K562 (cell line): ENCODE results near the gene SUPT5H. TPM values are rescaled to one million over a fixed set of nuclear protein-coding genes. Genes with fewer than 3 reads are reported as not detected.

Source experiments
- CBX3 ChIP-seq, 2 experiments: IDR thresholded peaks; 1 replicate in 1 of 2; 2 replicates in 1 of 2; pipeline ENCODE4 v1.6.1; 2012; ENCODE audit warnings: inconsistent platforms in 2 of 2, low read length in 2 of 2, borderline replicate concordance in 1 of 2, control low read depth in 1 of 2
- COPS2 ChIP-seq: fragments of 450-650 bp; conservative IDR thresholded peaks from 2 replicates; pipeline ENCODE4 v1.6.1; 2016; ENCODE audit warnings: mild to moderate bottlenecking, moderate library complexity
- CTBP1 ChIP-seq: fragments of 450-650 bp; IDR thresholded peaks from 2 replicates; pipeline ENCODE4 v1.6.1; 2016; ENCODE audit warnings: borderline replicate concordance
- CXXC5 ChIP-seq: fragments of 250-450 bp; sonication (Bioruptor Pico); IDR thresholded peaks from 2 replicates; pipeline ENCODE4 v1.8.0; 2022; ENCODE audit warnings: inconsistent platforms, mild to moderate bottlenecking, moderate library complexity
- ELF4 ChIP-seq: fragments of 450-650 bp; formaldehyde crosslinking; IDR thresholded peaks from 2 replicates; pipeline ENCODE4 v1.4.0; 2022; ENCODE audit warnings: missing genetic modification characterization
- GATAD2B ChIP-seq: fragments of 450-650 bp; IDR thresholded peaks from 2 replicates; pipeline ENCODE4 v1.6.1; 2017; ENCODE audit warnings: mild to moderate bottlenecking, borderline replicate concordance
- HDGF ChIP-seq: fragments of 450-650 bp; IDR thresholded peaks from 2 replicates; pipeline ENCODE4 v1.6.1; 2016
- IFI16 ChIP-seq: fragments of 250-450 bp; sonication (Bioruptor Pico); IDR thresholded peaks from 2 replicates; pipeline ENCODE4 v2.1.2; 2022; ENCODE audit warnings: mild to moderate bottlenecking, inconsistent platforms
- L3MBTL2 ChIP-seq: fragments of 450-650 bp; IDR thresholded peaks from 2 replicates; pipeline ENCODE4 v1.6.1; 2016; ENCODE audit warnings: mild to moderate bottlenecking, moderate library complexity
- MEIS2 ChIP-seq: fragments of 450-650 bp; IDR thresholded peaks from 2 replicates; pipeline ENCODE4 v1.6.1; 2014; ENCODE audit warnings: mild to moderate bottlenecking; ENCODE audit not compliant: partially characterized antibody
- NEUROD1 ChIP-seq: fragments of 150-350 bp; IDR thresholded peaks from 2 replicates; pipeline ENCODE4 v1.6.1; 2014; ENCODE audit warnings: borderline replicate concordance, low read length, low read depth; ENCODE audit not compliant: partially characterized antibody
- POLR2H ChIP-seq: IDR thresholded peaks from 2 replicates; pipeline ENCODE4 v1.6.1; 2016; ENCODE audit warnings: missing genetic modification characterization, low read depth, mild to moderate bottlenecking, control low read depth, missing compliant biosample characterization, moderate library complexity
- PURB ChIP-seq: sonication (generic); formaldehyde crosslinking; IDR thresholded peaks from 2 replicates; pipeline ENCODE4 v1.9.0; 2021; ENCODE audit warnings: low read depth, mild to moderate bottlenecking, missing genetic modification reagents
- RBFOX2 ChIP-seq: fragments of 200-400 bp; formaldehyde crosslinking; IDR thresholded peaks from 2 replicates; pipeline ENCODE4 v1.6.1; 2017; ENCODE audit warnings: low read depth, mild to moderate bottlenecking, low read length, moderate library complexity
- SLC30A9 ChIP-seq: fragments of 250-450 bp; sonication (Bioruptor Pico); IDR thresholded peaks from 2 replicates; pipeline ENCODE4 v1.8.0; 2022; ENCODE audit warnings: mild to moderate bottlenecking, moderate library complexity
- SMAD2 ChIP-seq: fragments of 150-350 bp; IDR thresholded peaks from 2 replicates; pipeline ENCODE4 v1.6.1; 2014; ENCODE audit warnings: low read depth, mild to moderate bottlenecking, low read length
- SMC3 ChIP-seq: conservative IDR thresholded peaks from 2 replicates; pipeline ENCODE4 v1.6.1; 2011; ENCODE audit warnings: low read depth, low read length, improper control_type of control experiment; ENCODE audit not compliant: insufficient read depth
- TEAD4 ChIP-seq, 2 experiments: sonication (generic) in 1 of 2; formaldehyde crosslinking in 1 of 2; IDR thresholded peaks; 2 replicates each; pipeline versions ENCODE4 v1.6.1 to v1.8.0; 2012 to 2022; ENCODE audit warnings: borderline replicate concordance in 1 of 2, inconsistent platforms in 1 of 2, low read length in 1 of 2, mild to moderate bottlenecking in 1 of 2, missing genetic modification reagents in 1 of 2
- TSC22D4 ChIP-seq: fragments of 450-650 bp; IDR thresholded peaks from 2 replicates; pipeline ENCODE4 v1.6.1; 2016; ENCODE audit warnings: missing genetic modification characterization, missing biosample characterization, control low read depth
- ZEB2 ChIP-seq: fragments of 450-650 bp; IDR thresholded peaks from 2 replicates; pipeline ENCODE4 v1.6.1; 2016
- polyA plus RNA-seq, 8 experiments: library from polyadenylated mRNA; depleted of rRNA in 4 of 8; stranded (reverse) in 5 of 8; unstranded in 3 of 8; fragments of >200 nt; fragmentation: Nextera tagmentation in 2 of 8; fragmentation: Illumina TruSeq in 1 of 8; extraction: Ambion mirVana in 2 of 8; extraction: Trizol in 1 of 8; gene quantifications; 2 replicates each; pipeline versions ENCODE4 v1.2.1 to v1.2.3, GENCODE V29; 2011 to 2014; ENCODE audit warnings: inconsistent platforms in 1 of 8, missing spikeins in 1 of 8
- total RNA-seq, 7 experiments: library from RNA; depleted of rRNA in 6 of 7; stranded (reverse); fragments of >200 nt in 6 of 7; fragmentation: Illumina TruSeq in 2 of 7; extraction: Trizol in 2 of 7; gene quantifications; 2 replicates each; pipeline versions ENCODE4 v1.2.1 to v1.2.3, GENCODE V29; 2011 to 2021; ENCODE audit warnings: low replicate concordance in 1 of 7
- TF ChIP-seq, protein P1 (sequence below): fragments of 450-650 bp; conservative IDR thresholded peaks from 2 replicates; pipeline ENCODE4 v1.6.1; 2016; ENCODE audit warnings: missing genetic modification characterization, low read depth, mild to moderate bottlenecking, missing compliant biosample characterization, moderate library complexity
- TF ChIP-seq, protein P2 (sequence below), 2 experiments: fragments of 150-350 bp in 1 of 2; IDR thresholded peaks; 2 replicates each; pipeline ENCODE4 v1.6.1; 2012 to 2016; ENCODE audit warnings: low read depth in 2 of 2, low read length in 2 of 2, mild to moderate bottlenecking in 1 of 2, moderate library complexity in 1 of 2
- TF ChIP-seq, protein P3 (sequence below): sonication (generic); formaldehyde crosslinking; IDR thresholded peaks from 2 replicates; pipeline ENCODE4 v1.8.0; 2022; ENCODE audit warnings: missing genetic modification reagents, mild to moderate bottlenecking, moderate library complexity, borderline replicate concordance

The SUPT5H gene
- total and polyA plus RNA-seq, 9 of the 15 experiments (the other 6 are each of a cell fraction or from before 2014, with no cell fraction given), result 13.3 to 85.9 (median 35.9) TPM

DNA sequence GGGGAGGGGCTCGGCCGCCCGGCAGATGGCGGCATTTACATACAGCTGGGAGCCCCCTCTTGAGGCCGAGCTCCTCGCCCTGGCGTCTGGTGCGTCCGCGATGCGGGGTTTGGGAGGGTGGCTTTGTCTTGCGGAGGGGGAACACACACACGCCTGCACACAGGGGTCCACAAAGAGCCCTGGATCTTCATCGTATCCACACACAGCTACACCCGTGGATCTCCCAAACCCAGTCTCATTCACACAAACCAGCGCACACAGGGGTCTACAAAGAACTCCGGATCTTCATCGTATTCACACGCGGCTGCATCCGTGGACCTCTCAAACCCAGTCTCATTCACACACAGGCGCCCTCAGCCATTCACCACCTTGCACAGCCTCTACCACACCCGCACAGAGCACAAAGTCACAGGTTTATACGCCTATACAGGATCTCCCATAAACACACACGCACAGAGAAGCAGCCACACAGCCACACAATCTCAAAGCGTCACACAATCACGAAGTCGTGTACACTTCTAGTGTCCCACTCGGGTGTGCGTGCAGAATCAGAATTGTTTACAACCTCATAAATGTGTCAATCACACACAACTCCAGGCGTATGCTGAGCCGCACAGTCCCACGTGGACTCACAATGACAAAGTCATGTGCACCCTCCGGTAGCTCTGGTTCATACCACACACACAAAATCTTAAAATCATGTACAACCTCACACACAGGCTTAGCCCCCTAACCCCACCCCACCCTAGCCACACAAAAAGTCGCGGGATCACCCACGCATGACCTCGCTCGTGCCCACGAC is 52.8 kb downstream of the SUPT5H start (continued):
- TF ChIP-seq, protein P1, sequence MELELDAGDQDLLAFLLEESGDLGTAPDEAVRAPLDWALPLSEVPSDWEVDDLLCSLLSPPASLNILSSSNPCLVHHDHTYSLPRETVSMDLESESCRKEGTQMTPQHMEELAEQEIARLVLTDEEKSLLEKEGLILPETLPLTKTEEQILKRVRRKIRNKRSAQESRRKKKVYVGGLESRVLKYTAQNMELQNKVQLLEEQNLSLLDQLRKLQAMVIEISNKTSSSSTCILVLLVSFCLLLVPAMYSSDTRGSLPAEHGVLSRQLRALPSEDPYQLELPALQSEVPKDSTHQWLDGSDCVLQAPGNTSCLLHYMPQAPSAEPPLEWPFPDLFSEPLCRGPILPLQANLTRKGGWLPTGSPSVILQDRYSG (tag), result no peak
- TF ChIP-seq POLR2H (tag), result no peak
- no peak for TF ChIP-seq COPS2
- peak; percentile 77; the same call in 1 of the 2 replicates for TF ChIP-seq HDGF
- TF ChIP-seq CTBP1, result 0 out of 2 replicates have a peak, but pooled peaks have one; percentile 22
- TF ChIP-seq TEAD4 (IDR thresholded peaks at IDR 0.05; ENCODE audit: low read length), result peak; percentile 17; the same call in 1 of the 2 replicates
- no peak for TF ChIP-seq TEAD4 (CRISPR knock-in tag; IDR thresholded peaks at IDR 0.05; ENCODE audit: borderline replicate concordance)
- peak; percentile 81 for TF ChIP-seq CXXC5 (CRISPR knock-in tag)
- peak; percentile 28; the same call in 1 of the 2 replicates for TF ChIP-seq SMC3
- no peak for TF ChIP-seq NEUROD1
- no peak for TF ChIP-seq CBX3 (IDR thresholded peaks at IDR 0.05; ENCODE audit: borderline replicate concordance in 1 of 2, low read length in 2 of 2)
- TF ChIP-seq, protein P2, sequence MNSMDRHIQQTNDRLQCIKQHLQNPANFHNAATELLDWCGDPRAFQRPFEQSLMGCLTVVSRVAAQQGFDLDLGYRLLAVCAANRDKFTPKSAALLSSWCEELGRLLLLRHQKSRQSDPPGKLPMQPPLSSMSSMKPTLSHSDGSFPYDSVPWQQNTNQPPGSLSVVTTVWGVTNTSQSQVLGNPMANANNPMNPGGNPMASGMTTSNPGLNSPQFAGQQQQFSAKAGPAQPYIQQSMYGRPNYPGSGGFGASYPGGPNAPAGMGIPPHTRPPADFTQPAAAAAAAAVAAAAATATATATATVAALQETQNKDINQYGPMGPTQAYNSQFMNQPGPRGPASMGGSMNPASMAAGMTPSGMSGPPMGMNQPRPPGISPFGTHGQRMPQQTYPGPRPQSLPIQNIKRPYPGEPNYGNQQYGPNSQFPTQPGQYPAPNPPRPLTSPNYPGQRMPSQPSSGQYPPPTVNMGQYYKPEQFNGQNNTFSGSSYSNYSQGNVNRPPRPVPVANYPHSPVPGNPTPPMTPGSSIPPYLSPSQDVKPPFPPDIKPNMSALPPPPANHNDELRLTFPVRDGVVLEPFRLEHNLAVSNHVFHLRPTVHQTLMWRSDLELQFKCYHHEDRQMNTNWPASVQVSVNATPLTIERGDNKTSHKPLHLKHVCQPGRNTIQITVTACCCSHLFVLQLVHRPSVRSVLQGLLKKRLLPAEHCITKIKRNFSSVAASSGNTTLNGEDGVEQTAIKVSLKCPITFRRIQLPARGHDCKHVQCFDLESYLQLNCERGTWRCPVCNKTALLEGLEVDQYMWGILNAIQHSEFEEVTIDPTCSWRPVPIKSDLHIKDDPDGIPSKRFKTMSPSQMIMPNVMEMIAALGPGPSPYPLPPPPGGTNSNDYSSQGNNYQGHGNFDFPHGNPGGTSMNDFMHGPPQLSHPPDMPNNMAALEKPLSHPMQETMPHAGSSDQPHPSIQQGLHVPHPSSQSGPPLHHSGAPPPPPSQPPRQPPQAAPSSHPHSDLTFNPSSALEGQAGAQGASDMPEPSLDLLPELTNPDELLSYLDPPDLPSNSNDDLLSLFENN (IDR thresholded peaks at IDR 0.05; ENCODE audit: low read depth in 2 of 2, low read length in 2 of 2), result no peak
- TF ChIP-seq RBFOX2, result peak; percentile 56
- TF ChIP-seq TSC22D4 (tag), result no peak
- TF ChIP-seq ZEB2, result no peak
- TF ChIP-seq L3MBTL2, result peak; percentile 67
- no peak for TF ChIP-seq ELF4 (CRISPR knock-in tag)
- TF ChIP-seq MEIS2, result peak; percentile 67
- TF ChIP-seq PURB (CRISPR knock-in tag), result no peak
- TF ChIP-seq SMAD2, result no peak
- no peak for TF ChIP-seq SLC30A9
- TF ChIP-seq, protein P3, sequence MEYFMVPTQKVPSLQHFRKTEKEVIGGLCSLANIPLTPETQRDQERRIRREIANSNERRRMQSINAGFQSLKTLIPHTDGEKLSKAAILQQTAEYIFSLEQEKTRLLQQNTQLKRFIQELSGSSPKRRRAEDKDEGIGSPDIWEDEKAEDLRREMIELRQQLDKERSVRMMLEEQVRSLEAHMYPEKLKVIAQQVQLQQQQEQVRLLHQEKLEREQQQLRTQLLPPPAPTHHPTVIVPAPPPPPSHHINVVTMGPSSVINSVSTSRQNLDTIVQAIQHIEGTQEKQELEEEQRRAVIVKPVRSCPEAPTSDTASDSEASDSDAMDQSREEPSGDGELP, result peak; percentile 97
- no peak for TF ChIP-seq GATAD2B
- TF ChIP-seq IFI16, result no peak
